HG02642 (cell line): ENCODE data around the gene IQSEC1.

Experiments used
- ATAC-seq: cut with Tn5 transposase; IDR thresholded peaks from one replicate; pipeline ENCODE4 v1.9.1; 2021; ENCODE audit warnings: mild to moderate bottlenecking; ENCODE audit not compliant: unreplicated experiment, poor library complexity

IQSEC1 gene

DNA sequence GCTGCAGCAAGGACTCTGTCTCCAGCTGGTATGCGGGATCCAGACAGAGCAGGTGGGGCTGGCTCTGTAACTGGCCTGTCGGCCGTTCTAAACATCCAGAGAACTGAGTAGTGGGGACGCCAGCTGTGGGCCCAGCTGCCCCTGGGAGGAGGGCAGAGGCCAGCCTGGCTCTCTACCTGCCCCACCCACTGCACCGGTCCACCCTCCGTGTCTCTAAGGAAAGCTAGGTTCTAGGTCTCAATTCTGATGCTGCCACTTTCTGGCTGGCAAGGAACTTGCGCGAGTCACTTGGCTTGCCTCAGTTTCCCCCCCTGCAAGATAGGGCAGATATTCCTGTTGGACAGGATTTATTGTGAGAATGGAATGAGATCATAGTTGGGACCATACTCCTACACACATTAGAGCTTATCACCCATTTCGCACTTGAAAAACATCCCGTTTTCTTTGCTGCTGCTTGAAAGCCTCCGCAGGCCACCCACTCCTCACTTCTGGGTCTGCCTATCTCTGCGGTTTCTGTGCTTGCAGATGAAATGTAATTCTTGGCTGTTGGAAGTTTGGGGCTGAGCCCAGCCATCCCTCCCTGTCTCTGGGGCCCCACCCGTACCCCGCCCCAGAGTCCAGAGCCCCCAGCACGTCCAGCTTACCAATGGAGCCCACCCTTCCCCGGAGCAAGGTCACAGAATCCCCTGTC lies 65.8 kb downstream of the IQSEC1 start:
- no peak for ATAC-seq

DNA sequence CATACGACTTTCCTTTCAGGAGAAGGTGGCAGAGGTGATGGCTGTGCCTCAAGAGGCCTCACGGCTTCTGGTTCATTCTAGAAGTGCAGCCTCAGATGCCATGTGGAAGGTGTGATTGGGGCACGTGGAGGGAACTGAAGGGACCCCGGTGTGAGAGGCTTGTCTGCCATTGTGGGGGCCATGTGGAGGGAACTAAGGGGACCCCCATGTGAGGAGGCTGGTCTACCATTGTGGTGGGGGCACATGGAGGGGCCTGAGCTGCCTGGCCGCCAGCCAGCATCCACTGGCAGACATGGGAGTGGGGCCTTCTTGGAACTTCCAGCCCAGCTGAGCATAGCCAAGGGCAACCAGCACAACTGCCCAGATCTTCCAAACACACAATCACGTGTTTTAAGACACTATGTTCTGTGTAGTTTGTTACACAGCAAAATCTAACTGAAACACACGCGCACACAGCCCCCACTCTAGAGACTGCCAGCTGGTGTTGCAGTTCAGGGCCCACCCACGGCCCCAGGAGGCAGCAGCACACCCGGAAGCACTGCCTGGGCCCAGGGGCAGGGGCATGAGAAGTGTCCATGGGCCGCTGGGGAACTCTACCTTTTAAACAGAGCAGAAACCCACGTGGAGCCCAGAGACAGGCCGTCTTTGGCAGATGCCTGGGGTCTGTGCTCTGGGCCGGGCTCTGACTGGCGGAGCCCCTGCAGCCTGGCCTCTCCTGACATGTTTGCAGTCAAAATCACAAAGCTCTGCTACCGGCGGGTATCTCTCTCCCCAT lies 66.8 kb downstream of the IQSEC1 start:
- no peak for ATAC-seq

DNA sequence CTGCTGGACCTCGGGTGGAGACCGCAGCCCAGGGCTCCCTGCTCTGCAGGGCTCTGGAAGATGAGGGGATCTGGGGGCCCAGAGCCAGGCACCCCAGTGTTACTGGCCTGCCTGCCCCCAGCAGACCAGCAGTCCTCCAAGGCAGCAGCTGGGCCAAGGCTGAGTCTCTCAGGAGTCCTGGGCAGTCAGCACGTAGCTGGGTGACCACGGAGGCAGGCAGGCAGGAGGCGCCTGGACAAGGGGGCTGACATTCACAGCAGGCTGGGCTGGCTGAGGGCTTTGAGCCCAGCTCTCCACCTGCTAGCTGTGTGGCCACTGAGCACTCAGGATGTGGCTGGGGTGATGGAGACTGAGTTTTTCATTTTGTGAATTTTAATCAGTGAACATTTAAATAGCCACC lies 67.9 kb downstream of the IQSEC1 start:
- ATAC-seq: no peak

DNA sequence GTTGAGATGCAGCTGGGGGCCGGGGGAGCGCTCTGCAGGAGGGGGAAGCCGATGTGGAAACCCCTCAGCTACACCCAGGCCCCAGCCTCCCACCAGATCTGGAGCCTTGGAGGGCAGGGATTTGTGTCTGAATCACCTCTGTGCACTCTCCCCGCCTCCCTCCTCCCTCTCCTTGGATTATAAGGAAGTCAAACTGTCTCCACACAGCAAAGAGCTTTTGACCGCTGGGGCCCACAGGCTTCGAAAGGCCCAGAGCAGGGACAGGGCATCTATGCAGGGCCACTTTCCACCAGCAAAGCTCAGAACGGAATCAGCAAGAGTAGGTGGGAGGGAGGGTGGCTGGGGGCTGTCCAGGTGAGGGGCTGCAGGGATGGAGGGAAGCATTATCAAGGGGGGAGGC lies 68.9 kb downstream of the IQSEC1 start:
- no peak for ATAC-seq

DNA sequence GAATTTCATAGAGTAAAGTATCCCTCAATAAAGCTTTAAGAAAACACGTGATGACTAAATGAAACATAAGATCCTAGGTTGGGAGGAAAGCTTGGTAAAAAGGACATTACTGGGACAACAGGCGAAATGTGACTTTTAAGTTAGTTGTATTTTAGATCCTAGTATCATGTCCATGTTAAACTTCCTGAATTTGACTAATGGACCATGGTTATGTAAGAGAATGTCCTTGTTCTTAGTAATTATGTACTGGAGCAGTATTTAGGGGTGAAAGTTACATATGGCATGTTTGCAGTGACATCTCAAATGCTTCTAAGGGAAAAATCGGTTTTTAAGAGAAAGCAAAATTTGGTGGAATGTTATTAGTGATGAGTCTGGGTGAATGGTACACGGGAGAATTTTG lies 69.6 kb downstream of the IQSEC1 start:
- ATAC-seq: no peak

DNA sequence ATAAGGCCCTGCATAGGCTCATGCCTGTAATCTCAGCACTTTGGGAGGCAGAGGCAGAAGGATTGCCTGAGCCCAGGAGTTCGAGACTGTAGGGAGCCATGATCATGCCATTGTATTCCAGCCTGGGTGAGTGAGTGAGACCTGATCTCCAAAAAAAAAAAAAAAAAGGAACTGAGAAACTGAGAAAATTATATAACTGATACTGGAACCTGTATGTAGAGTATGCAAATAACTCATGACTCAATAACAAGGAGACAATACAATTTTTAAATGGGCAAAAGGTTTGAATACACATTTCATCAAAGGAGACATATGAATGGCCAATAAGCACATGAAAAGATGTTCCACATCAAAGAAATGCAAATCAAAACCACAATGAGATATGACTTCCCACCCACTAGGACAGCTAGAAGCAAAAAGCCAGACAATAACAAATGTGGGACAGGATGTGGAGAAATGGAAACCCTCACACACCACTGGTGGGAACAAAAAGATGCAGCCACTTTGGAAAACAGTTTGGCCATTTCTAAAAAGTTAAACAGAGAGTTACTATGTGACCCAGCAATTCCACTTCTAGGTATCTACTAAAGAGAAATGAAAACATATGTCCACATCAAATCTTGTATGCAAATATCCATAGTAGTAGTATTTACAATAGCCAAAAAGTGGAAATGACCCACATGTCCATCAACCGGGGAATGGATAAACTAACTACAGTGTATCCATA lies 70.7 kb downstream of the IQSEC1 start:
- peak; percentile 53 for ATAC-seq

DNA sequence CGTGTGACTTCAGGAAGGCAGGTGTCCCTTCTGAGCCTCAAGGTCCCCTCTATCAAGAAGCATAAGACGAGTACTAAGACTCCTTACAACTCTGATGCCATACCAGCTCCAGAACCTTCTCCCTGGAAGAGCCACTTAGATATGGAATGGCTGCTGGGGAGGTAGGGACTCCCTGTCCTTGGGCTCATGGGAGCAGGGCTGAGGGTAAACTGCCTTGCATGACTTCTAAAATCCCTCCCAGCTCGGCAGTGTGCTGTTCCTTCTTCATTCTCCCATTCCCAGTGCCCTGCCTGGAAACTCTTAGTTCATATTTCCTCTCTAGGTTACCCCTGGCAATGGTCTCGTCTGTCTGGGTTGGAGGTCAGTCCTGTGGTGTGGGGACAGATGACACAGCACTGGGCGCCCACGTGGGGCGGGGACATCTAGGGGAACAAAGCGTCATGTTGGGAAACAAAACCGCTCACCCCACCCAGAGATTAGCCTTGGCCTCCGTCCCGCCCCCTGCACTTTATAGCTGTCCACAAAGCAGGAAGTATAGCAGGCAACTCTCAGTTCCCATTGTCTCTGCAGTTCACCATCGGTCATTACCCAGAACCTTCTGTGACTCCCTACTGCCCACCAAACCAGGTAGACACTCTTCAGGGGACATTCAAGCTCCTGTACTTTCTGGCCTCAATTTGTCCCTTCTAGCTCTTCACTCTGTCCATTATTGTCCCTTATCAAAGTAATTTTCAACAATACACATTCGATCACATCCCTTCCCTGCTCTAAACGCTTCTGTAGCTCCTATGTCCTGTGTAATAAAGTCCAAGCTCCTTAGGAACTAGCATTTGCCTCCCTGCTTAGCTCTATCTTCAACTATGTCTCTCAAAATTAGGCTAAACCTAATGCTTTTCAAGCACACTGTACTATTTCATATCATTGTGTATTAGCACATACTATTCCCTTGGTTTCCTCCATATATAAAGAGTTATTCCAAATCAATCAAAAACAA lies 73.8 kb downstream of the IQSEC1 start:
- peak; percentile 25 for ATAC-seq

DNA sequence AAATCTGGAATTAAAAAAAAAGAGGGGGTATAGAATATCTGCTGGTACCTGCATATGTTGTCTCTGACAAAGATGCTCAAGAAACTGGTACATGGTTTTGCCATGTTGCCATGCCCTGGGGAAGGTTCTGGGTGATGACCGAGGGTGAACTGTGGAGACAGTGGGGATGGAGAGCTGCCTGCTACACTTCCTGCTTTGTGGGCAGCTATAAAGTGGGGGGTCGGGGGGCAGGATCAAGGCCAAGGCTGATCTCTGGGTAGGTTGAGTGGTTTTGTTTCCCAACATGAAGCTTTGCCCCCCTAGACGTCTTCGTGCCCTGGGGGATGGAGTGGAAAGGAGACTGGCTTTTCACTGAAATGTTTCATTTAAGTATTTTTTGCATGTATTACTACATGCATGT lies 74.6 kb downstream of the IQSEC1 start:
- ATAC-seq: no peak

DNA sequence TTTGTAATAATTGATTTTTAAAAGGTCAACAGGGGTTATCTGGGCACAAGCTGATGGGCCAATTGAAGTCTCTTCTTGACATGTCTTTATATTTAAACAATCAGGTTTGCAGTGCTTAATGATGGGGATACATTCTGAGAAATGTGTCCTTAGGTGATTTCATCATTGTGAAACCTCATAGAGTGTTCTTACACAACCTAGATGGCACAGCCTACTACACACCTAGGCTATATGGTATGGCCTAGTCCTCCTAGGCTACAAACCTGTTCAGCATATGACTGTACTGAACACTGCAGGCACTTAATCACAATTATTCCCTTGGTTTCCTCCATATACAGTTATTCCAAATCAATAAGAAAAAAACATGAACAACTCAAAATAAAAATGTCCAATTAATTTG lies 75.8 kb downstream of the IQSEC1 start:
- ATAC-seq: no peak

DNA sequence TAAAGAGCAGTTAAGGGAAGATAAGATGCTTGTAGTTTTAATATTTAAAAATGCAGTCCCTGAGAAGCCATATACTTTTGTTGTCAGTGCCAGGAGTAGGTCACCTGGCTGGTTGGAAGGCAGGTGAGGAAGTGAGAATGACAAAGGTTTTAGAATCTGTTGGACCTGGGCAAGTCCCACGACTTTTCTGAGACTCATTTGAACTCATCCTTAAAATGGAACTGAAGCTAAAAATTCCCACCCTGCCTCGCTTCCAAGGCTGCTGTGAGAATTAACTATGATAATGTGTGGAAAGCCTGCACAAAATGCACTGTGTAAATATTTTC lies 77.1 kb downstream of the IQSEC1 start:
- ATAC-seq: no peak

DNA sequence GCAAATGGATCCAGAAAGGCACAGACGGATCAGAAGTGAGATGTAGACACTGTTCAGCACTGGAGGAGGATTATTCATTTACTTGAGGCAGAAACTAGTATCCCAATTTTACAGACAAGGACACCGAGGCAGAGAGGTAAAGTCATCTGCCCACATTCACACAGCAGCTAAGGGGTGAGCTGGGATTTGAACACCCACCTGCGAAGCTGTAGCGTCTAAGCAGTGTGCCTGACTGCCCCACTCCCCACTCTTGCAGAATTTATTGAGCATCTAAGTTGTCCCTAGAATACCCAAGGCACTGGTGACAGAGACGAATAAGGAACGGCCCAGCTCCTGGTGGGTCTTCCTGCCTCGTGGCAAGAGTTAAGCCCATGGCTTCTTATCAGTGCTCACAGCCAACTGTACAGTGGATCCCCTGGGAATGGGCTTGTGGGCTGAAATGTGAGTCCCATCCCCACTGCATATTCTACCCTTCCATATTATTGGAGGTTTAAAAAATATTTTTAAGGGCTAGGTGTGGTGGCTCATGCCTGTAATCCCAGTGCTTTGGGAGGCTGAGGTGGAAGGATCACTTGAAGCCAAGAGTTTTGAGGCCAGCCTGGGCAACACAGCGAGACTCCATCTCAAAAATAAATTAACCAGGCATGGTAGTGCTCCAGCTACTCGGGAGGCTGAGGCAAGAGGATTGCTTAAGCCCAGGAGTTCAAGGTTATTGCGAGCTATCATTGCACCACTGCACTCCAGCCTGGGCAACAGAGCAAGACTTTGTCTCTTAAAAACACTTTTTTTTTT lies 77.6 kb downstream of the IQSEC1 start:
- ATAC-seq: no peak

DNA sequence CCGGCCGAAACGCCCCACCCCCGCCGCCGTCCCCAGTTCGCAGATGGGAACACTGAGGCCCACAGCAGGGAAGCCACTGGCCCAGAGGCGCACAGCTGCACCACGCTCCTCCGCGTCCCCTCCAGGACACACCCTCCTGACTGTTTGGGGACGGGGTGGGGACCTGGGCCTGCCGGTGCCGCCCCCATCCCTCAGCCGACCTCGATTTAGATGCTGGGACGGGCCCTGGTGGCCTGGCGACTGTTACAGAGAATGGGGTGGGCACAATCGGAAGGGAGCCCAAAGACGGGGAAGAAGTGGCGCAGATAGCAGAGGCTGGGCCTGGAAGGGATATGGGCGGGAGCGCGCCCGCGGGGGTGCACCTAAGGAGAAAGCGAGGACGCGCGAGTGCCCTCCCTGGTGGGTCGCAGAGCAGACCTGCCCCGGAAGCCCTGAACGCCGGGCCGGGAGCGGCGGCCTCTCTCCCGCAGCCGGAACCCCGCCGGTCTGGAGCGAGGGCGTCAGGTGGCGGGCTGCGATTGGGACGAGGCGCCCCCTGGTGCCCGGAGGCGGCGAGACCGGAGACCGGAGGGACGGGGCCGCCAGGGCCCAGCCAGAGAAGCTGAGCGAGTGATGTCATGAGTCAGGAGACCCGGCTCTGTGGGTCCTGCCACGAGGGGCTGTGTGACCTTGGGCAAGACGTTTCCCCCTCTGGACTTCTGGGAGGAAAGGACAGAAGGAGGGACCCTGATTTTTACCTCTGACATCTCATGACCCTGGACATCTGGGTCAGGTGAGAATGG lies 78.4 kb downstream of the IQSEC1 start:
- ATAC-seq: peak; percentile 79

DNA sequence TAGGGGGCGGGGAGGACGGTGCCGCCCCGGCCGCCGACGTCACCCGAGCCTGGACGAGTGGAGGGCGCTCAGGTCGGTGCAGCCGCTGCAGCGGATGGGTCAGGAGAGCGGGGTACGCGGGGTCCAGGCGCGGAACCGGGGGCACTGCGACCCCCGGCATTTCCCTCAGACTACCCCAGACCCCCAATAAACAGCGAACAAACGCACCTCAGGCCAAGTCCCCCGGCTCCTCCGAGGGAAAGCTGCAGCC lies 78.9 kb downstream of the IQSEC1 start:
- ATAC-seq: no peak

DNA sequence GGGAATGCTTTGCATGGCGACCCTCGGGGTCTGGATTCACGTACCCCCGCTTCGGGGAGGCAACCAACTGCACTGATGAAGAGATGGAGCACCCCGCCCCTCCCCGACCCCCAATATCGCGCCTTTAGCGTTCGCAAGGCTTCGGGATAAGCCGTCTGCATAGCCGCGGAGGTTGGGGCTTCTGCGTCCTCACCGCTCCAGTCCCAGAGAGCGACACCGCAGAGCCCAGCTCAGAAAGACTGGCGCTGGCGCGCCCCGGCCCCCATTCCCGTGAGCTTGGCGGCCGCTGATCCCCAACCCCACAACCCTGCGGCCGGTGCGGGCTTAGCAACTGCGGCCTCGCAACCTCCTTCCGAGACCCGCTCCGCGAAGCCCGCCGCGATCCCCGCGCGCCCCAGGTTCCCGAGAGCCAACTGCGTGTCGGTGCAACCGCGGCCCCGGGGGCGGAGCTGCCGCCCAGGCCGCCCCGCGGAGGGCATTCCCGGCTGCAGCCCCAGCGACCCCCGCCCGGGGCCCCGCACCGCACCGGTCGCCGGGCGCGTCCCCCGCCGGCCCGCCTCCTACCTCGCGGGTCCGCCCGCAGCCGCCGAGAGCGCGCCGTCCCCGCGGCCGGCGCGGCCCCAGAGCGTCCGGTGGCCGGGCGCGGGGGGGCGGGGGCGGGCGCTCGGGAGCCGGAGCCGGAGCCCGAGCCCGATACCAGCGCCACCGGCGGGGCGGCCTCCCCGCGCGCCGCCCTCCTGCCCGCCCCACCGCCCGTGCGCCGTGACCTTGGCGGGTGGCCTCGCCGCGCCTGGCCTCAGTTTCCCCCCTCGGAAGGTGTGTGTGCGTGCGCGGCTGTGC lies 79.5 kb downstream of the IQSEC1 start:
- no peak for ATAC-seq

DNA sequence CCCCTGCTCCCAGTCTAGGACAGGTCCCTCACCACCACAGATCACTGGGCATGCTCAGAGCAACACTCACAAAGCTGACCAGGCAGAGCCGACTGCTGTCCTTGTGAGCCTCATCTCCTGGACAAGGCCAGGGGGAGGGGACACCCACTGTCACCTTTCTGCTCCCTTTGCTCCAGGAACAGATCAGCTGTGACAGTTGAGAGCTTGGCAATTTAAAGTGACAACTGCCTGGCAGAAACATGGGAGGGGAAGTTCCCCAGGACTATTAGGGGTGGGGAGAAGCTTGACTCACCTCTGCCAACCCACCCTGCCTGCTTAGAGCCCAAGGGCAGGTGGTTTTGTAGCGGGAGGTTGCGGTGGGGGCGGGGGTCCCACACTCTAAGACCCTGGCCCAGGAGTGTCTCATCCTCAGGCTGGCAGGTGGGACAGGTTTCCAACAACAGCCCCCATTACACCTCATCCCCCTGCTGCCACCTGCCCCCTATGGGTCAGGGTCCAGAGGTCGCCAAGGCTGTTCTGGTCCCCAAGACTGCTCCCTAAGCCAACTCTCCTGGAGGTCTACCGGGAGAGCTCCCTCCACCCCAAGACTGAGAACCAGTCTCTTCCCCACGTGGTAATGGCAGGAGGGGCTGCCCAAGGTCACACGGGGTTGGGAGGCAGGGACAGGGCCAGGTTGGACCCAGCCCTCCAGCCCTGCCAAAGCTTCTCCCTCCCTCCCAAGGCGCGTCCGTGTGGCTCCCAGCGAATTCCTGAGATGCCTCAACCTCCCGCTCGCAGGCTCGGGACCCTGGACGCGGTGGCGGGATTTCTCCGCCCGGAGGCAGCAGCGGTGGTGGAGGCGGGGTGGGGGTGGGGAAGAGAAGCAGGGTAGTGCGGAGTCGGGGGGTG lies 80.4 kb downstream of the IQSEC1 start:
- ATAC-seq: no peak

DNA sequence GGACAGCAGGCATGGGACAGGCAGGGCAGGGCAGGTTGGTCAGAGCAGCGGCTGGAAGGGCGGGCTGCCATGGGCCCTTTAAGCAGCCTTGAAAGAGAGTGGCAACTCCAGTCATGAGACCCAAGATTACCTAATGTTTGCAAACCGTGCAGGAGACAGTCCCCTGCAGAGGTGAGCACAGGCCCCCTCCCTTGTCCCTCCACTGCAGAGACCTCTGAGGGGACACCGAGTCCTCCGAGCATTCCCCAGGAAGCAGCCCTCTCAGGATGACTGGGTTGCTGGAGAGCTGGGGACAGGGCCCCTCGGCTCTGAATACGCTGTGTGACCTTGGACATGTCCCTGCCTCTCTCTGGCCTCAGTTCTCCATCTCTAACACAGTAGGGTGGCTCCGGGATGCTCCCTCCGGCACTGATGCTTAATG lies 81.4 kb downstream of the IQSEC1 start:
- ATAC-seq: no peak

DNA sequence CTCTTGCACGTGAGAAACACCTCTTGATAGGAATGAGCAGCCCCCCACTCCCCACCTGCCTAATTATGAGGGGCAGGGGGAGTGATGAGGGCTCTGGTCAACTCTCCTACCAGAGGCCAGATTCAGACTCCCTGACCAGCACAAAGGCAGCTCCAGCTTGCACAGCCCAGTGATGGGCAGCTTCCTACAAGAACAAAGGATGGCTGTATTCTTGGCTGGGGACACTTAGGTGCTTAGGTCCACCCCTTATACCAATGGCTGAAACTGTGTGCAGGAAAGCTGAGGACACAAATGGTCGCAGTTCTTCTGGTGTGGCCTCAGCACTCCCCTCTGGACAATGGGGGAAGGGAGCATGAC lies 81.8 kb downstream of the IQSEC1 start:
- ATAC-seq: no peak
